ENCODE data around the gene PPIF.
A peak's percentile ranks its signal among the peaks of the same experiment; 100 is the strongest.

PPIF gene

DNA sequence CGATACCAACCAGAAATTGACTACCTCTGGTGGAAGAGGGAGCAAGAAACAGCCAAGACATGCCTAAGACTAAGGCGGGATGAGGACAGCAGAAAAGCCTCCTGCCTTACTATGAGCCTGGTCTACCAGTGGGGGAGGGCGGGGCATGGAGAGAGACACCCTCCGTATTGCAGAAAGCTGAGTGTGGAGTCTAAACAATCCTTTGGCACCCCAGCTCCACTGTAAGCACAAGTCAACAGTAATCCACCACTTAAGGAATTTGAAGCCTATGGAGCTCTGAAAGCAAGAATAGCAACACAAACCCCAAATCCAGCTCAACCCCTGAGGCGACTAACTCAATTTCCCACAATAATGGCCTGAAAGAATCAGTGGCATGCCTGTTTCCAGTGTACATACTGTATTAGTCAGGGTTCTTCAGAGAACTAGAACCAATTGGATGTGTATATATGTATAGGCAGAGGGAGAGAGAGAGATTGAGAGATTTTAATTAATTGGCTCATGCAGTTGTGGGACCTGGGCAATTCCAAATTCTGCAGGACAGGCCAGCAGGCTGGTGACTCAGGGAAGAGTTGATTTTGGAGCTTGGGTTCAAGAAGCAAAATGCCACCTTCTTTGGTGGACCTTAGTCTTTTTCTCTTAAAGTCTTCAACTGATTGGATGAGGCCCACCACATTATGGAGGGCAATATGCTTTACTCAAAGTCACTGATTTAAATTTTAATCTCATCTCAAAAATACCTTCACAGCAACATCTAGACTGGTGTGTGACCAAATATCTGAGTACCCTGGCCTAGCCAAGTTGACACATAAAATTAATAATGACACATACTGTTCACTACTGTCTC lies 13.5 kb downstream of the PPIF start:
- DNase-seq (ENCODE audit: low spot score), result no peak
- ChIA-PET POLR2A (ENCODE audit: low non-redundant PET) (no interaction called here), CTCF (interaction anchor here (1.0 to 1.2 kb wide), 2 partner anchors 14 to 67 kb away, joined by 3 to 4 read pairs; no protein-coding TSS in a partner anchor)

GRCh38 chr10:79361726-79362397 lies 14.6 kb downstream of the PPIF start:
- DNase-seq (ENCODE audit: low spot score), result no peak
- H3K27ac ChIP-seq, result no peak overlapping the region
- POLR2A ChIA-PET (ENCODE audit: low non-redundant PET), result no interaction called here
- CTCF ChIA-PET, result interaction anchor here (0.5 to 1.2 kb wide), 2 partner anchors 13 to 164 kb away, joined by 3 to 4 read pairs; no protein-coding TSS in a partner anchor
- TF ChIP-seq CTCF (conservative IDR thresholded peaks at IDR 0.05; ENCODE audit: low read depth), result no peak

More for the DNA sequence above, 13.5 kb downstream of the PPIF start:
- no peak overlapping the region for H3K27ac ChIP-seq
- TF ChIP-seq CTCF (conservative IDR thresholded peaks at IDR 0.05; ENCODE audit: low read depth), result no peak

GRCh38 chr10:79367426-79368189 lies 20.3 kb downstream of the PPIF start:
- CTCF ChIA-PET, result no interaction called here
- H3K27ac ChIP-seq, result no peak overlapping the region
- no peak for TF ChIP-seq CTCF (conservative IDR thresholded peaks at IDR 0.05; ENCODE audit: low read depth)
- DNase-seq (ENCODE audit: low spot score), result no peak
- POLR2A ChIA-PET (ENCODE audit: low non-redundant PET), result no interaction called here

GRCh38 chr10:79372871-79373270 lies 25.6 kb downstream of the PPIF start:
- TF ChIP-seq CTCF (conservative IDR thresholded peaks at IDR 0.05; ENCODE audit: low read depth), result no peak
- CTCF ChIA-PET, result interaction anchor here (0.5 to 2.2 kb wide), 4 partner anchors 10 to 127 kb away, joined by 3 to 11 read pairs (median 3); no protein-coding TSS in a partner anchor
- POLR2A ChIA-PET (ENCODE audit: low non-redundant PET), result no interaction called here
- no peak overlapping the region for H3K27ac ChIP-seq
- DNase-seq (ENCODE audit: low spot score), result no peak

DNA sequence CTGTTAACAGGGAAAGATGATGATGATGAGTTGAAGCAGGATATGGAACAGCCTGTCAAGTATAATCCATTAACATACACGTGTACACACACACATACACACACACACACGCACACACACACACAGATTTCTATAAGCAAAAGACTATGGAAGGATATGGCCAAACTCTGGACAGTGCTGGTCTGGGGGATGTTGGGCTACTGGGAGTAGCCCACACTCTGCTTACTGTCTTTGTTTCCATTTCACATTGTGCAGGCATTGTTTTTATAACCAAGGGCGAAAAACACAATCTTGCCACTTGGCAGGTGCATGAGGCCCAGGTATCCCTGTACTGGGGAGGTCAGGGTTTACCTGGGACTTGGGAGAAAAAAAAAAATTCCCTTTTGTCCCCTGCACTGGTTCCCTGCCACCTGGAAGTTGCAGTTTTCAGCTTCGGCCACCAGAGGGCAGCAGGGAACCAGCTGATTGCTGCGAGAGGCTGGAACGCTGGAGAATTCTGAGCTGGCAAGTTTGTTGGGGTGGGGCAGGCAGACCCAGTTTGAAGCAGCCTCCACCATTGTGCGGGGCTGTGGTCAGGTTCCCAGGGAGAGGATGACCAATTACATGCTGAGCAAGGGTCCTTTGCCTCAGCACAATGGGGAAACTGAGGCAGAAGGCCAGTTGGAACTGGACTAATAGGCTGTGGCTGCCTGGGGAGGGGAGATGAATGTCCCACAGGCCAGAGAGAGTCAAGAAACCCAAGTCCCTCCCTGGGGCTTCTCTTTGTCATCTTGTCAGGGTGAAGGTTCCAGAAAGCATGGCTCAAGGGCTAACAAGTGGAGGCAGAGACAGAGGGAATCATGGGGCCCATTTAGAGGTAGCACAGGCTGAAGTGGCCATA lies 27.3 kb downstream of the PPIF start:
- H3K27ac ChIP-seq, result no peak overlapping the region
- ChIA-PET POLR2A (ENCODE audit: low non-redundant PET) (no interaction called here), CTCF (interaction anchor here (0.5 to 2.2 kb wide), 45 partner anchors 8 to 1178 kb away, joined by 3 to 20 read pairs (median 4); no protein-coding TSS in a partner anchor)
- DNase-seq (ENCODE audit: low spot score), result peak; percentile 88
- peak; percentile 94 for TF ChIP-seq CTCF (conservative IDR thresholded peaks at IDR 0.05; ENCODE audit: low read depth)
